SK-N-SH treated with all-trans-retinoic acid at 6 μM for 48 hours (cell line): Measurements from ENCODE around the gene PCSK9.

Experiments used
- ATAC-seq: fragments of 200-7000 bp; cut with Tn5 transposase; 3 replicates; pipeline ENCODE4 v1.9.1; 2020; ENCODE audit warnings: mild to moderate bottlenecking, moderate library complexity
- ARNTL ChIP-seq: fragments of 450-650 bp; formaldehyde crosslinking; IDR thresholded peaks from 2 replicates; pipeline ENCODE4 v1.5.0; 2020; ENCODE audit warnings: low read depth, mild to moderate bottlenecking, moderate library complexity, borderline replicate concordance
- BACH2 ChIP-seq: fragments of 250-450 bp; sonication (Bioruptor Pico); IDR thresholded peaks from 2 replicates; pipeline ENCODE4 v1.9.0; 2021; ENCODE audit warnings: mild to moderate bottlenecking, borderline replicate concordance
- CREB5 ChIP-seq: fragments of 250-450 bp; sonication (Bioruptor Pico); IDR thresholded peaks from 2 replicates; pipeline ENCODE4 v1.5.1; 2020; ENCODE audit warnings: low read depth, mild to moderate bottlenecking, moderate library complexity
- CSDC2 ChIP-seq: fragments of 250-450 bp; sonication (Bioruptor Pico); IDR thresholded peaks from 2 replicates; pipeline ENCODE4 v1.5.0; 2020; ENCODE audit warnings: mild to moderate bottlenecking, moderate library complexity
- ESRRG ChIP-seq: fragments of 250-450 bp; sonication (Bioruptor Pico); IDR thresholded peaks from 2 replicates; pipeline ENCODE4 v1.6.1; 2021; ENCODE audit warnings: mild to moderate bottlenecking
- GLIS3 ChIP-seq: fragments of 250-450 bp; sonication (Bioruptor Pico); IDR thresholded peaks from 2 replicates; pipeline ENCODE4 v1.5.0; 2020; ENCODE audit warnings: mild to moderate bottlenecking, moderate library complexity
- OSR1 ChIP-seq: fragments of 250-450 bp; sonication (Bioruptor Pico); IDR thresholded peaks from 2 replicates; pipeline ENCODE4 v1.8.0; 2022; ENCODE audit warnings: moderate library complexity, mild to moderate bottlenecking, inconsistent platforms
- PATZ1 ChIP-seq: fragments of 250-450 bp; sonication (Bioruptor Pico); IDR thresholded peaks from 2 replicates; pipeline ENCODE4 v1.8.0; 2020; ENCODE audit warnings: mild to moderate bottlenecking, moderate library complexity, borderline replicate concordance
- POU6F1 ChIP-seq: fragments of 250-450 bp; sonication (Bioruptor Pico); IDR thresholded peaks from 2 replicates; pipeline ENCODE4 v1.8.0; 2021; ENCODE audit warnings: low read depth, mild to moderate bottlenecking, moderate library complexity, borderline replicate concordance
- PPARA ChIP-seq: fragments of 250-450 bp; sonication (Bioruptor Pico); IDR thresholded peaks from 2 replicates; pipeline ENCODE4 v1.5.0; 2020; ENCODE audit warnings: mild to moderate bottlenecking, borderline replicate concordance
- RARB ChIP-seq: fragments of 250-450 bp; sonication (Bioruptor Pico); IDR thresholded peaks from 2 replicates; pipeline ENCODE4 v1.8.0; 2021; ENCODE audit warnings: mild to moderate bottlenecking, moderate library complexity
- SNAI2 ChIP-seq: fragments of 250-450 bp; sonication (Bioruptor Pico); IDR thresholded peaks from 2 replicates; pipeline ENCODE4 v1.5.0; 2020; ENCODE audit warnings: mild to moderate bottlenecking, moderate library complexity
- TCF4 ChIP-seq: fragments of 250-450 bp; sonication (Bioruptor Pico); IDR thresholded peaks from 2 replicates; pipeline ENCODE4 v1.8.0; 2021; ENCODE audit warnings: mild to moderate bottlenecking, moderate library complexity, borderline replicate concordance
- TOX ChIP-seq: fragments of 250-450 bp; sonication (Bioruptor Pico); IDR thresholded peaks from 2 replicates; pipeline ENCODE4 v1.8.0; 2021; ENCODE audit warnings: mild to moderate bottlenecking, moderate library complexity, borderline replicate concordance
- ZC3H10 ChIP-seq: fragments of 250-450 bp; sonication (Bioruptor Pico); IDR thresholded peaks from 2 replicates; pipeline ENCODE4 v1.5.1; 2021; ENCODE audit warnings: mild to moderate bottlenecking, moderate library complexity
- ZFP3 ChIP-seq: fragments of 250-450 bp; sonication (Bioruptor Pico); IDR thresholded peaks from 2 replicates; pipeline ENCODE4 v1.5.0; 2020; ENCODE audit warnings: mild to moderate bottlenecking, moderate library complexity
- ZFP30 ChIP-seq: fragments of 450-650 bp; formaldehyde crosslinking; IDR thresholded peaks from 2 replicates; pipeline ENCODE4 v1.5.0; 2022; ENCODE audit warnings: mild to moderate bottlenecking, moderate library complexity
- ZNF565 ChIP-seq: fragments of 450-650 bp; formaldehyde crosslinking; conservative IDR thresholded peaks from 2 replicates; pipeline ENCODE4 v1.5.0; 2020; ENCODE audit warnings: low read depth, mild to moderate bottlenecking, moderate library complexity
- ZNF70 ChIP-seq: fragments of 450-650 bp; formaldehyde crosslinking; IDR thresholded peaks from 2 replicates; pipeline ENCODE4 v1.5.0; 2020; ENCODE audit warnings: mild to moderate bottlenecking, moderate library complexity
- ZNF8 ChIP-seq: fragments of 450-650 bp; formaldehyde crosslinking; IDR thresholded peaks from 2 replicates; pipeline ENCODE4 v1.5.0; 2020; ENCODE audit warnings: mild to moderate bottlenecking, moderate library complexity

The PCSK9 gene

GRCh38 chr1:55081905-55082296, 42.6 kb downstream of the PCSK9 start:
- no peak for TF ChIP-seq ZFP3 (CRISPR knock-in tag)
- TF ChIP-seq PPARA (CRISPR knock-in tag), result no peak
- TF ChIP-seq ZNF565 (CRISPR knock-in tag), result no peak
- TF ChIP-seq GLIS3, result no peak
- TF ChIP-seq OSR1 (CRISPR knock-in tag), result no peak
- TF ChIP-seq ESRRG (CRISPR knock-in tag), result no peak
- TF ChIP-seq ZC3H10 (CRISPR knock-in tag), result no peak
- TF ChIP-seq CREB5 (CRISPR knock-in tag), result no peak
- no peak for TF ChIP-seq PATZ1
- no peak for TF ChIP-seq BACH2 (CRISPR knock-in tag)

GRCh38 chr1:55084257-55084656, 44.9 kb downstream of the PCSK9 start:
- TF ChIP-seq CREB5 (CRISPR knock-in tag), result no peak
- no peak for TF ChIP-seq ZNF70 (CRISPR knock-in tag)
- TF ChIP-seq TCF4 (CRISPR knock-in tag), result no peak
- TF ChIP-seq BACH2 (CRISPR knock-in tag), result no peak
- no peak for TF ChIP-seq ESRRG (CRISPR knock-in tag)
- no peak for TF ChIP-seq TOX (CRISPR knock-in tag)
- TF ChIP-seq ZNF8, result no peak
- TF ChIP-seq POU6F1 (CRISPR knock-in tag), result no peak
- ATAC-seq, result no peak

More at GRCh38 chr1:55081905-55082296, 42.6 kb downstream of the PCSK9 start:
- no peak for ATAC-seq

- no peak for ATAC-seq
- TF ChIP-seq POU6F1 (CRISPR knock-in tag) (no peak), ZNF70 (CRISPR knock-in tag) (no peak), RARB (CRISPR knock-in tag) (no peak), PATZ1 (no peak), ZNF565 (CRISPR knock-in tag) (no peak), ZFP3 (CRISPR knock-in tag) (no peak)
Observed at GRCh38 chr1:55087439-55087838, 48.1 kb downstream of the PCSK9 start.

- no peak for ATAC-seq
- TF ChIP-seq ZNF565 (CRISPR knock-in tag) (no peak), ARNTL (CRISPR knock-in tag) (no peak), POU6F1 (CRISPR knock-in tag) (no peak), ZNF8 (no peak), SNAI2 (CRISPR knock-in tag) (no peak), CSDC2 (CRISPR knock-in tag) (no peak), CREB5 (CRISPR knock-in tag) (no peak), GLIS3 (no peak), ZFP30 (CRISPR knock-in tag) (no peak), OSR1 (CRISPR knock-in tag) (no peak)
Observed at GRCh38 chr1:55088413-55088812, 49.1 kb downstream of the PCSK9 start.
